H9 (cell line): Measurements from ENCODE around the gene MERTK. TPM values are rescaled to one million over a fixed set of nuclear protein-coding genes. Genes with fewer than 3 reads are reported as not detected.

Experiments
- DNase-seq: peaks from one replicate; pipeline ENCODE4 v3.0.0-alpha.2; 2017
- H2AFZ ChIP-seq: one replicate; pipeline ENCODE4 v1.6.1; 2013; ENCODE audit warnings: mild to moderate bottlenecking, low read length, control low read depth, moderate library complexity
- H2AK5ac ChIP-seq: 2 replicates; pipeline ENCODE4 v1.6.1; 2013; ENCODE audit warnings: low read length, control low read depth, mixed read lengths; ENCODE audit not compliant: insufficient read length
- H2BK120ac ChIP-seq: one replicate; pipeline ENCODE4 v1.6.1; 2013; ENCODE audit warnings: low read depth, mild to moderate bottlenecking, low read length, control low read depth, inconsistent platforms; ENCODE audit not compliant: poor library complexity, severe bottlenecking
- H2BK12ac ChIP-seq: 2 replicates; pipeline ENCODE4 v1.6.1; 2013; ENCODE audit warnings: low read length, control low read depth, mixed read lengths, low read depth; ENCODE audit not compliant: insufficient read length
- H2BK15ac ChIP-seq: 2 replicates; pipeline ENCODE4 v1.6.1; 2013; ENCODE audit warnings: low read depth, low read length, control low read depth
- H2BK20ac ChIP-seq: one replicate; pipeline ENCODE4 v1.6.1; 2013; ENCODE audit warnings: low read depth, mild to moderate bottlenecking, low read length, control low read depth, inconsistent platforms; ENCODE audit not compliant: poor library complexity, severe bottlenecking
- H2BK5ac ChIP-seq: 2 replicates; pipeline ENCODE4 v1.6.1; 2013; ENCODE audit warnings: low read length, control low read depth, mixed read lengths; ENCODE audit not compliant: insufficient read length
- H3K14ac ChIP-seq: 2 replicates; pipeline ENCODE4 v1.6.1; 2013; ENCODE audit warnings: low read length, control low read depth; ENCODE audit not compliant: insufficient read depth
- H3K18ac ChIP-seq: 2 replicates; pipeline ENCODE4 v1.6.1; 2013; ENCODE audit warnings: low read depth, mild to moderate bottlenecking, mixed read lengths, low read length, control low read depth; ENCODE audit not compliant: insufficient read length
- H3K23ac ChIP-seq: 2 replicates; pipeline ENCODE4 v1.6.1; 2013; ENCODE audit warnings: low read length, control low read depth, mixed read lengths, low read depth; ENCODE audit not compliant: insufficient read length
- H3K23me2 ChIP-seq: 2 replicates; pipeline ENCODE4 v1.6.1; 2013; ENCODE audit warnings: low read depth, mild to moderate bottlenecking, mixed read lengths, low read length, control low read depth; ENCODE audit not compliant: insufficient read length, poor library complexity, severe bottlenecking
- H3K27ac ChIP-seq: 2 replicates; pipeline ENCODE4 v1.5.1; 2013; ENCODE audit warnings: low read length, control low read depth, mixed read lengths, low read depth; ENCODE audit not compliant: insufficient read length
- H3K27me3 ChIP-seq: 2 replicates; pipeline ENCODE4 v1.6.1; 2013; ENCODE audit warnings: low read length, control low read depth, inconsistent platforms; ENCODE audit not compliant: insufficient read depth
- H3K4ac ChIP-seq: 2 replicates; pipeline ENCODE4 v1.6.1; 2013; ENCODE audit warnings: low read depth, mild to moderate bottlenecking, control low read depth, inconsistent platforms, low read length, moderate library complexity
- H3K4me1 ChIP-seq: 2 replicates; pipeline ENCODE4 v1.6.1; 2013; ENCODE audit warnings: low read length, control low read depth, inconsistent platforms; ENCODE audit not compliant: insufficient read depth
- H3K4me2 ChIP-seq: 2 replicates; pipeline ENCODE4 v1.6.1; 2013; ENCODE audit warnings: low read length, control low read depth, mixed read lengths; ENCODE audit not compliant: insufficient read length, insufficient read depth
- H3K56ac ChIP-seq: 2 replicates; pipeline ENCODE4 v1.6.1; 2013; ENCODE audit warnings: low read depth, mild to moderate bottlenecking, mixed read lengths, low read length, control low read depth; ENCODE audit not compliant: insufficient read length
- H3K79me1 ChIP-seq: 2 replicates; pipeline ENCODE4 v1.6.1; 2013; ENCODE audit warnings: low read depth, mild to moderate bottlenecking, moderate library complexity, low read length, control low read depth, inconsistent platforms; ENCODE audit not compliant: insufficient read depth, poor library complexity, severe bottlenecking
- H3K79me2 ChIP-seq: 2 replicates; pipeline ENCODE4 v1.6.1; 2013; ENCODE audit warnings: low read length, control low read depth, inconsistent platforms; ENCODE audit not compliant: insufficient read depth
- H3K9ac ChIP-seq: 2 replicates; pipeline ENCODE4 v1.6.1; 2013; ENCODE audit warnings: low read length, control low read depth, mixed read lengths; ENCODE audit not compliant: insufficient read length; ENCODE audit errors: extremely low read depth
- H3K9me3 ChIP-seq: one replicate; pipeline ENCODE4 v1.6.1; 2013; ENCODE audit warnings: low read depth, low read length, inconsistent platforms; ENCODE audit not compliant: control insufficient read depth
- H3T11ph ChIP-seq: one replicate; pipeline ENCODE4 v1.6.1; 2013; ENCODE audit warnings: mild to moderate bottlenecking, low read length, control low read depth, inconsistent platforms
- H4K20me1 ChIP-seq: one replicate; pipeline ENCODE4 v1.6.1; 2013; ENCODE audit not compliant: control insufficient read depth, insufficient read length, insufficient read depth
- H4K5ac ChIP-seq: 2 replicates; pipeline ENCODE4 v1.6.1; 2013; ENCODE audit warnings: low read depth, mild to moderate bottlenecking, mixed read lengths, low read length, control low read depth; ENCODE audit not compliant: insufficient read length
- H4K8ac ChIP-seq: replicated peaks from 2 replicates; pipeline ENCODE4 v1.6.1; 2013; ENCODE audit warnings: low read length, control low read depth, mixed read lengths, low read depth; ENCODE audit not compliant: insufficient read length
- H4K91ac ChIP-seq: 2 replicates; pipeline ENCODE4 v1.6.1; 2013; ENCODE audit warnings: low read depth, mild to moderate bottlenecking, moderate library complexity, mixed read lengths, low read length, control low read depth; ENCODE audit not compliant: insufficient read length
- H3K27ac Mint-ChIP-seq, 3 experiments: 2 replicates in 2 of 3; 3 replicates in 1 of 3; pipeline ENCODE4 v1.8.0; 2020 to 2021; ENCODE audit warnings: mixed read lengths in 3 of 3, mild to moderate bottlenecking in 1 of 3, moderate library complexity in 1 of 3
- H3K27me3 Mint-ChIP-seq: 2 replicates; pipeline ENCODE4 v1.8.0; 2021; ENCODE audit warnings: low read depth, mild to moderate bottlenecking, moderate library complexity, mixed read lengths
- H3K36me3 Mint-ChIP-seq, 3 experiments: 2 replicates in 2 of 3; 3 replicates in 1 of 3; pipeline ENCODE4 v1.8.0; 2020 to 2021; ENCODE audit warnings: low read depth in 3 of 3, mixed read lengths in 3 of 3; ENCODE audit not compliant: insufficient read depth in 1 of 3
- H3K4me1 Mint-ChIP-seq, 2 experiments: 2 replicates each; pipeline ENCODE4 v1.8.0; 2020; ENCODE audit warnings: mixed read lengths in 2 of 2
- H3K4me3 Mint-ChIP-seq, 2 experiments: 2 replicates in 1 of 2; 3 replicates in 1 of 2; pipeline ENCODE4 v1.8.0; 2020 to 2021; ENCODE audit warnings: mild to moderate bottlenecking in 2 of 2, mixed read lengths in 2 of 2, moderate library complexity in 1 of 2
- H3K9me3 Mint-ChIP-seq, 2 experiments: 2 replicates in 1 of 2; 3 replicates in 1 of 2; pipeline ENCODE4 v1.8.0; 2020; ENCODE audit warnings: mild to moderate bottlenecking in 2 of 2, mixed read lengths in 2 of 2, moderate library complexity in 1 of 2
- WGBS: extraction: QIAGEN DNeasy Blood & Tissue Kit; methylation state at CpG from one replicate; pipeline ENCODE4 v1.1.7; 2013; ENCODE audit warnings: missing lambda C conversion rate, low lambda C conversion rate, mixed read lengths; ENCODE audit not compliant: insufficient read length; ENCODE audit errors: extremely low coverage; 5-methylcytosine and 5-hydroxymethylcytosine counted together
- total RNA-seq: library from RNA; stranded (reverse); gene quantifications from 2 replicates; pipeline ENCODE4 v1.2.1, GENCODE V29; 2021
- TF ChIP-seq, protein P1 (sequence below): fragments of 200-600 bp; sonication (generic); conservative IDR thresholded peaks from 3 replicates; pipeline ENCODE4 v1.8.0; 2021; ENCODE audit warnings: antibody characterized with exemption, mild to moderate bottlenecking

The MERTK gene
- total RNA-seq, 1 experiment from 2014 or later: 4.8 TPM

DNA sequence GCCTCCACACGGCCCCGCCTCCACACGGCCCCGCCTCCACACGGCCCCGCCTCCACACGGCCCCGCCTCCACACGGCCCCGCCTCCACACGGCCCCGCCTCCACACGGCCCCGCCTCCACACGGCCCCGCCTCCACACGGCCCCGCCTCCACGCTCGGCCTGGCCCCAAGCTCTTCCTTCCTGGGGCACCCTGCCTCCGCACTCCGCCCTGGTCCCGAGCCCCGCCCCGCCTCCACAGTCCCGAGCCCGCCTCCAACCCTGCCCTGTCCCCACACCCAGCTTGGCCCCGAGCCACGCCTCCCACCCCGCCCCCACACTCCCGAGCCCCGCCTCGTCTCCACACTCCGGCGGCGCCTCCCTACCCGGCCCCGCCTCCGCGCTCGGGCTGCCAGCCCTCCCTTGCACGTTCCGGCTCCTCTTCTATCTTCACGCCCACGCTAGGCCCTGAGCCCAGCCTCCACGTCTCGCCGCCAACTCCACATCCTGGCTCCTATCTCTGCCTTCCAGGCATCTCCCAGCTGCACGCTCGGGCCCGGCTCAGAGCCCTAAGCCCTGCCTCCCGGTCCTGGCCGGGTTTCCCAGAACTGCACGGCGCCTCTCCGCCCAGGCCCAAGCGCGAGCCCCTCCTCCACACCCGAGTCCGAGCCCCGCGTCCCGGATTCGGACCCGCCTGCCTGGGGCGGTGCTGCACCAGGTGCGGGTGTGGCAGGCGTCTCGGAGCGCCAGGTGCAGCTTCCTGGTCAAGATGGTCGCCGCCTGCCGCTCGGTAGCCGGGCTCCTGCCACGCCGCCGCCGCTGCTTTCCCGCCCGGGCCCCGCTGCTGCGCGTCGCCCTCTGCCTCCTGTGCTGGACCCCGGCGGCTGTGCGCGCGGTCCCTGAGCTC lies 156.7 kb downstream of the MERTK start, which contains the start of gene TMEM87B:
TMEM87B (plus strand) TSS at position 423 of the 883 bp plus-strand sequence; CDS start at position 746, 323 bp downstream.
- H4K91ac ChIP-seq: no peak within 1 kb of the TSS
- no peaks in the 10 kb centered on the region for H3K4me1 ChIP-seq
- H2AK5ac ChIP-seq: no peak within 1 kb of the TSS
- H2BK20ac ChIP-seq: no peak within 1 kb of the TSS
- peak; percentile 98 for DNase-seq
- TF ChIP-seq, protein P1, sequence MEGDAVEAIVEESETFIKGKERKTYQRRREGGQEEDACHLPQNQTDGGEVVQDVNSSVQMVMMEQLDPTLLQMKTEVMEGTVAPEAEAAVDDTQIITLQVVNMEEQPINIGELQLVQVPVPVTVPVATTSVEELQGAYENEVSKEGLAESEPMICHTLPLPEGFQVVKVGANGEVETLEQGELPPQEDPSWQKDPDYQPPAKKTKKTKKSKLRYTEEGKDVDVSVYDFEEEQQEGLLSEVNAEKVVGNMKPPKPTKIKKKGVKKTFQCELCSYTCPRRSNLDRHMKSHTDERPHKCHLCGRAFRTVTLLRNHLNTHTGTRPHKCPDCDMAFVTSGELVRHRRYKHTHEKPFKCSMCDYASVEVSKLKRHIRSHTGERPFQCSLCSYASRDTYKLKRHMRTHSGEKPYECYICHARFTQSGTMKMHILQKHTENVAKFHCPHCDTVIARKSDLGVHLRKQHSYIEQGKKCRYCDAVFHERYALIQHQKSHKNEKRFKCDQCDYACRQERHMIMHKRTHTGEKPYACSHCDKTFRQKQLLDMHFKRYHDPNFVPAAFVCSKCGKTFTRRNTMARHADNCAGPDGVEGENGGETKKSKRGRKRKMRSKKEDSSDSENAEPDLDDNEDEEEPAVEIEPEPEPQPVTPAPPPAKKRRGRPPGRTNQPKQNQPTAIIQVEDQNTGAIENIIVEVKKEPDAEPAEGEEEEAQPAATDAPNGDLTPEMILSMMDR: no peak
- peak within 1 kb of the TSS; percentile 62 for H3K9ac ChIP-seq
- H3K27me3 Mint-ChIP-seq: peaks cover 9% of the 10 kb centered on the region
- peaks cover 6% of the 10 kb centered on the region for H3K23me2 ChIP-seq
- H3K79me1 ChIP-seq: no peaks in the 10 kb centered on the region
- H3K79me2 ChIP-seq: no peaks in the 10 kb centered on the region
- H2BK120ac ChIP-seq: no peak within 1 kb of the TSS
- H3K18ac ChIP-seq: peak within 1 kb of the TSS; percentile 97
- H3K27ac Mint-ChIP-seq: peak within 1 kb of the TSS; percentile 89 to 98 (median 94)
- WGBS: no CpG with 5 or more reads among the region's 90 CpGs
- H2BK5ac ChIP-seq: no peak within 1 kb of the TSS
- no peak within 1 kb of the TSS for H4K8ac ChIP-seq
- H3K4me3 Mint-ChIP-seq: peak within 1 kb of the TSS; percentile 94 to 95
- peak within 1 kb of the TSS; percentile 57 for H3K27ac ChIP-seq
- no peak within 1 kb of the TSS for H3K56ac ChIP-seq
- no peak within 1 kb of the TSS for H3K23ac ChIP-seq
- no peaks in the 10 kb centered on the region for H4K20me1 ChIP-seq
- H3K9me3 Mint-ChIP-seq: no peaks in the 10 kb centered on the region; a peak in 1 of 5 replicates
- peaks cover 13 to 23% of the 10 kb centered on the region in 2 experiments for H3K4me1 Mint-ChIP-seq
- H3K4me2 ChIP-seq: peak within 1 kb of the TSS; percentile 80
- no peaks in the 10 kb centered on the region for H3K9me3 ChIP-seq
- H2BK12ac ChIP-seq: no peak within 1 kb of the TSS
- peak within 1 kb of the TSS; percentile 96 for H3K14ac ChIP-seq
- H4K5ac ChIP-seq: no peak within 1 kb of the TSS
- H2AFZ ChIP-seq: peak within 1 kb of the TSS; percentile 83
- no peak within 1 kb of the TSS for H2BK15ac ChIP-seq
- H3K36me3 Mint-ChIP-seq: peaks cover under 1 to 4% (median 4%) of the 10 kb centered on the region in 3 experiments; a peak in 3 of 7 replicates
- H3T11ph ChIP-seq: no peak within 1 kb of the TSS
- no peak within 1 kb of the TSS for H3K4ac ChIP-seq
- no peaks in the 10 kb centered on the region for H3K27me3 ChIP-seq
